Chondrocyte (in vitro differentiated cells): ENCODE measurements around the gene COX8A. TPM values are rescaled to one million over a fixed set of nuclear protein-coding genes. Genes with fewer than 3 reads are reported as not detected.
"Not testable (repeated sequence)": the region's sequence is repeated elsewhere in the genome, so short reads cannot be mapped to it uniquely, and the experiment has no call there.

ENCODE experiments used
- DNase-seq: peaks from one replicate; pipeline ENCODE4 v3.0.0; 2021; ENCODE audit warnings: mixed read lengths, low spot score
- H3K27ac Mint-ChIP-seq: one replicate; pipeline ENCODE4 v1.8.0; 2021; ENCODE audit warnings: mild to moderate bottlenecking, moderate library complexity, mixed read lengths; ENCODE audit not compliant: unreplicated experiment
- H3K27me3 Mint-ChIP-seq: 2 replicates; pipeline ENCODE4 v1.8.0; 2021; ENCODE audit warnings: low read depth, mixed read lengths
- H3K36me3 Mint-ChIP-seq: 2 replicates; pipeline ENCODE4 v1.8.0; 2021; ENCODE audit warnings: low read depth, mixed read lengths
- H3K4me1 Mint-ChIP-seq: 2 replicates; pipeline ENCODE4 v1.8.0; 2021; ENCODE audit warnings: low read depth, mild to moderate bottlenecking, mixed read lengths
- H3K4me3 Mint-ChIP-seq: one replicate; pipeline ENCODE4 v1.8.0; 2021; ENCODE audit warnings: mild to moderate bottlenecking, moderate library complexity, mixed read lengths; ENCODE audit not compliant: unreplicated experiment
- H3K9me3 Mint-ChIP-seq: 2 replicates; pipeline ENCODE4 v1.8.0; 2021; ENCODE audit warnings: low read depth, mixed read lengths
- total RNA-seq: library from RNA; stranded (reverse); gene quantifications from 3 replicates; pipeline ENCODE4 v1.2.1, GENCODE V29; 2021
- TF ChIP-seq, protein P1 (sequence below): fragments of 200-600 bp; sonication (generic); IDR thresholded peaks from 2 replicates; pipeline ENCODE4 v1.5.0; 2021; ENCODE audit warnings: antibody characterized with exemption, mild to moderate bottlenecking, moderate library complexity

Gene COX8A
- total RNA-seq, 1 donor from 2014 or later: 245 TPM

DNA sequence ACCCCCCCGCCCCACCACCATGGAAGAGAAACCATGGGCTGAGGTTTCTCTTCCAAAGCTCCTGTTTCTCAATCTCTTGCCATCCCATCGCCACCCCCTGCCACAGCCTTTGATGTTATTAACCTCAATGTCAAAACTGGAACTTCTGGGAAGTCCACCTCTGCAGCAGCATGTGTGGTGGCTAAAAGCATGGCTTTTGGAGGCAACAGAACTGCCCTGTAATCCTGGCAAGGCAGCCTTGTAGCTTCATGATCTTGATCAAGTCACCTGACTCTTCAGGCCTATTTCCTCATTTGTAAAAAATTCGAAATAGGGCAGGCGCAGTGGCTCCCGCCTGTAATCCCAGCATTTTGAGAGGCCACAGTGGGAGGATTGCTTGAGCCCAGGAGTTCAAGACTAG, 3.5 kb upstream of the COX8A start:
- Mint-ChIP-seq H3K9me3 (no peaks in the 10 kb centered on the region), H3K27ac (no peak overlapping the region), H3K27me3 (peaks cover 3% of the 10 kb centered on the region), H3K4me3 (no peak overlapping the region), H3K4me1 (peaks cover 8% of the 10 kb centered on the region), H3K36me3 (peaks cover 2% of the 10 kb centered on the region)
- no peak for DNase-seq
- TF ChIP-seq, protein P1, sequence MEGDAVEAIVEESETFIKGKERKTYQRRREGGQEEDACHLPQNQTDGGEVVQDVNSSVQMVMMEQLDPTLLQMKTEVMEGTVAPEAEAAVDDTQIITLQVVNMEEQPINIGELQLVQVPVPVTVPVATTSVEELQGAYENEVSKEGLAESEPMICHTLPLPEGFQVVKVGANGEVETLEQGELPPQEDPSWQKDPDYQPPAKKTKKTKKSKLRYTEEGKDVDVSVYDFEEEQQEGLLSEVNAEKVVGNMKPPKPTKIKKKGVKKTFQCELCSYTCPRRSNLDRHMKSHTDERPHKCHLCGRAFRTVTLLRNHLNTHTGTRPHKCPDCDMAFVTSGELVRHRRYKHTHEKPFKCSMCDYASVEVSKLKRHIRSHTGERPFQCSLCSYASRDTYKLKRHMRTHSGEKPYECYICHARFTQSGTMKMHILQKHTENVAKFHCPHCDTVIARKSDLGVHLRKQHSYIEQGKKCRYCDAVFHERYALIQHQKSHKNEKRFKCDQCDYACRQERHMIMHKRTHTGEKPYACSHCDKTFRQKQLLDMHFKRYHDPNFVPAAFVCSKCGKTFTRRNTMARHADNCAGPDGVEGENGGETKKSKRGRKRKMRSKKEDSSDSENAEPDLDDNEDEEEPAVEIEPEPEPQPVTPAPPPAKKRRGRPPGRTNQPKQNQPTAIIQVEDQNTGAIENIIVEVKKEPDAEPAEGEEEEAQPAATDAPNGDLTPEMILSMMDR: no peak

DNA sequence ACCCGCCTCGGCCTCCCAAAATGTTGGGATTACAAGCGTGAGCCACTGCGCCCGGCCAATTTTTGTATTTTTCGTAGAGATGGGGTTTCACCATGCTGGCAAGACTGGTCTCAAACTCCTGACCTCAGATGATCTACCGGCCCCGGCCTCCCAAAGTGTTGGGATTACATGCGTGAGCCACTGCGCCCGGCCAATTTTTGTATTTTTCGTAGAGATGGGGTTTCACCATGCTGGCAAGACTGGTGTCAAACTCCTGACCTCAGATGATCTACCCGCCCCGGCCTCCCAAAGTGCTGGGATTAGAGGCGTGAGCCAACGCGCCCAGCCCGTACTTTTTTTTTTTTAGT, 535 bp upstream of the COX8A start:
- Mint-ChIP-seq H3K4me1 (peaks cover 27% of the 10 kb centered on the region), H3K27ac (peak overlapping the region; percentile 79), H3K4me3 (peak overlapping the region; percentile 100)
- not testable (repeated sequence) for DNase-seq, H3K36me3 Mint-ChIP-seq, H3K27me3 Mint-ChIP-seq, H3K9me3 Mint-ChIP-seq

DNA sequence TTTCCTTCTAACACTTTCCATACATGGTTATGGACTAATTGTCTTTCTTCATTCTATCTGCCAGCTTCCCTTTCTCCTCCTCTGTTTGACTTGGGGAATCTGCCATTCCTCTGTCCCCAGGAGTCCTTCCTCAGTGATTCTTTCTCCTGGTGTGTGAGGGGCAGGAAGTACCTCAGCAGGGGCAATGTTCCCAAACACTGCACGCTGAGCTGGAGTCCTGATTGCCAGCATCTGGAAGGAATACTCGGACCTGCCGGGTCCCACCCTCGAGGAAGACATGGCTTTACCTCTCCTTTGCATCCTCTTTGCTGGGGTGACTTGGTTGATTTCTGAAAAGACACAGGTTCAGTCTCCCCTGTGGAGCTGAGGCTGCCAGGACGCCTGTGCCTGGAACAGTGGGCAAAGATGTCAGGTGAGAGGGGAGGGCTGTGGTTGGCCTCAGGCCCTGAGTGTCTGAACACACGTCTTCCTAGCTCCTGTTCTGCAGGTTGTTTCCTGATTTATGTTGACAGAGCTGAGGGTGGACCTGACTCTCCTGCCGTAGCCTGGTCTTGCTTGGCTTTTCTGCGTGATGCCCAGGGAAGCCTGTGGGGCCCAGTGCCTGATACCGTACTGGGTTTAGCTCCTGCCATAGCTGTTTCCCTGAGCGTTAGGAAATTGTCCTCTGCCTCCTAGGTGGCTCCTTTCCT, 4.3 kb downstream of the COX8A start:
- H3K36me3 Mint-ChIP-seq: peaks cover 5% of the 10 kb centered on the region
- H3K27ac Mint-ChIP-seq: peak overlapping the region; percentile 23
- H3K9me3 Mint-ChIP-seq: no peaks in the 10 kb centered on the region
- TF ChIP-seq, protein P1: no peak
- H3K4me1 Mint-ChIP-seq: peaks cover 29% of the 10 kb centered on the region
- H3K27me3 Mint-ChIP-seq: no peaks in the 10 kb centered on the region
- no peak overlapping the region for H3K4me3 Mint-ChIP-seq
- DNase-seq: no peak

DNA sequence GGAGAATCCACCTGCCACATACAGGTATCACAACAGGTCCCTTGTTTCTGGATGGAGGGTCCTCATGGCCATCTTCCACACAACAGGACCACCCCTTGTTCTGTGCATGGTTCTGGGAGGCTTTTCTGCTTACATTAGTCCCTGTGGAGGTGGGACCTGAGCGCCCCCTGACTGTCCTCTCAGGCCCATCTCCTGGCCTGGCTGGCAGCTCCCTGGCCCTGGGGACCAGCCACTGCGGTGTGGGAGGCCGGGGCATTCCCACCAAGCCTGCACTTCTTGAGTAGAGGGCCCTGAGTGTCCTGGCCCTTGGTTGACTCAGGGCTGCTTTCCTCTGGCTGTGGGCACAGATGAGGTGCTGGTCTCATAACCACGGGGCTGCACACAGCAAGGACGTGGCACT, 5.0 kb downstream of the COX8A start:
- no peak overlapping the region for H3K27ac Mint-ChIP-seq
- no peak overlapping the region for H3K4me3 Mint-ChIP-seq
- H3K36me3 Mint-ChIP-seq: peaks cover 4% of the 10 kb centered on the region
- TF ChIP-seq, protein P1: no peak
- H3K9me3 Mint-ChIP-seq: no peaks in the 10 kb centered on the region
- DNase-seq: no peak
- H3K27me3 Mint-ChIP-seq: no peaks in the 10 kb centered on the region
- H3K4me1 Mint-ChIP-seq: peaks cover 25% of the 10 kb centered on the region

DNA sequence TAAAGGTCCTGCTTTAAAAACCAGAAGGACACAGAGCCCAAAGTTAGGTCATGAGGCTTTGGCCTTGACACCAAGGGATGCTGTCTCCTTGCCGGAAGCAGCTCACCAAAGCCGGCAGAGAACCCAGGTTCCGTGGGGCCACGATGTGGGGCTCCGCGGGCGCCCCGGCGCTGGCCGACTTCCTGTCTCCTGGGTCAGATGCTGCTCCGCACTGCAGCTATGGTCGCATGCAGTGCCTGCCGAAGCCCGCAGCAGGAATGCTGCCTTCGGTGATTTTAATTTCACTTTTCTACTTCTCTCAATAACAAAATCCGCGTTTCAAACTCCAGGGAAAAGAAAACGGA, 11.4 kb downstream of the COX8A start:
- H3K4me1 Mint-ChIP-seq: peaks cover 25% of the 10 kb centered on the region
- H3K27ac Mint-ChIP-seq: peak overlapping the region; percentile 98
- peak overlapping the region; percentile 89 for H3K4me3 Mint-ChIP-seq
- TF ChIP-seq, protein P1: no peak
- H3K36me3 Mint-ChIP-seq: peaks cover 5% of the 10 kb centered on the region
- H3K27me3 Mint-ChIP-seq: no peaks in the 10 kb centered on the region
- H3K9me3 Mint-ChIP-seq: no peaks in the 10 kb centered on the region
- DNase-seq: no peak

DNA sequence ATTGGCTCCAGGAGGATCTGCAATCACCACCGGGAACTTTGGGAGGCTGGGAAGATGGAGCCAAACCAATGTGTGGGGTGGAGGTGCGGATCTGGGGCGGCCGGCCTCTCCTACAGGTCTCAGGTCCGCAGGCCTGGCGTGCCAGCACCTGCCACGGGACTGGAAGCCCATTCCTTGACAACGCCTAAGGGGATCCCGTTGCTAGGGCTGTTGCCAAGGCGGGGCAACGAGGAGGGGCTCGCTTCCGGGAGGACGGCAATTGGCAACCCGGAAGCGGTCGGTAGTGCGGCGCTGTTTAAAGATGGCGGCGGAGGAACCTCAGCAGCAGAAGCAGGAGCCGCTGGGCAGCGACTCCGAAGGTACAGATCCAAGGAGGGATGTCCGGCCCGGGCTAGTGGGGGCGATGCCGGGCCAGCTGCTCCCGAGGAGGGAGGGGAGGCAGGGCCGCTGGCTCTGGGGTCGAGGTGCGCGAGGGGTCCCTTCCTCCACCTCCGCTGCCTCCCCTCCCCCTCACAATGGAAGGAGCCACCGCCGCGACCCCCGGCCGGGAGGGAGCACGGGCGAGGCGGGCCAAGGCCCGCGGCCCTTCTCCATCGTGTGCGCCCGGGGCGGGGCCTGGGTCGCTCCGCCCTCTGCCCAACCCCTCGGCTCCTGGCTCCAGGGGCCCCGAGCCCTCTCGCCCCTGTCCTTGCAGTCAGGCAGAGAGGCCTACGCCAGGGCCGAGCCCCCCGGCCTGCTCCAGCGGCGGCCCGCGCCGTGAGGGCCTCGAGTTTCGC, 11.9 kb downstream of the COX8A start, which contains the start of gene OTUB1:
Gene OTUB1, plus strand, starts transcription at position 283 of the 776 bp plus-strand sequence. Its CDS starts 19 bp downstream, at position 302.
- H3K4me1 Mint-ChIP-seq: peaks cover 25% of the 10 kb centered on the region
- no peaks in the 10 kb centered on the region for H3K9me3 Mint-ChIP-seq
- peaks cover 5% of the 10 kb centered on the region for H3K36me3 Mint-ChIP-seq
- DNase-seq: no peak
- TF ChIP-seq, protein P1: no peak
- peak within 1 kb of the TSS; percentile 98 for H3K27ac Mint-ChIP-seq
- no peaks in the 10 kb centered on the region for H3K27me3 Mint-ChIP-seq
- H3K4me3 Mint-ChIP-seq: peak within 1 kb of the TSS; percentile 89
